ENCODE results near the gene CYP2C9.
"Not testable (repeated sequence)": the region's sequence is repeated elsewhere in the genome, so short reads cannot be mapped to it uniquely, and the experiment has no call there.

CYP2C9 gene

DNA sequence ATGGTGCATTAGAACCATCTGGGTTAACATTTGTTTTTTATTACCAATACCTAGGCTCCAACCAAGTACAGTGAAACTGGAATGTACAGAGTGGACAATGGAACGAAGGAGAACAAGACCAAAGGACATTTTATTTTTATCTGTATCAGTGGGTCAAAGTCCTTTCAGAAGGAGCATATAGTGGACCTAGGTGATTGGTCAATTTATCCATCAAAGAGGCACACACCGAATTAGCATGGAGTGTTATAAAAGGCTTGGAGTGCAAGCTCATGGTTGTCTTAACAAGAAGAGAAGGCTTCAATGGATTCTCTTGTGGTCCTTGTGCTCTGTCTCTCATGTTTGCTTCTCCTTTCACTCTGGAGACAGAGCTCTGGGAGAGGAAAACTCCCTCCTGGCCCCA, at the start of gene CYP2C9:
CYP2C9 (plus strand) TSS at position 276 of the 400 bp plus-strand sequence; CDS start at position 301, 25 bp downstream.
- FAIRE-seq = no peak

- no peak for FAIRE-seq
These were observed 49.3 kb upstream of the CYP2C9 start for GRCh38 chr10:94889123-94889522.

DNA sequence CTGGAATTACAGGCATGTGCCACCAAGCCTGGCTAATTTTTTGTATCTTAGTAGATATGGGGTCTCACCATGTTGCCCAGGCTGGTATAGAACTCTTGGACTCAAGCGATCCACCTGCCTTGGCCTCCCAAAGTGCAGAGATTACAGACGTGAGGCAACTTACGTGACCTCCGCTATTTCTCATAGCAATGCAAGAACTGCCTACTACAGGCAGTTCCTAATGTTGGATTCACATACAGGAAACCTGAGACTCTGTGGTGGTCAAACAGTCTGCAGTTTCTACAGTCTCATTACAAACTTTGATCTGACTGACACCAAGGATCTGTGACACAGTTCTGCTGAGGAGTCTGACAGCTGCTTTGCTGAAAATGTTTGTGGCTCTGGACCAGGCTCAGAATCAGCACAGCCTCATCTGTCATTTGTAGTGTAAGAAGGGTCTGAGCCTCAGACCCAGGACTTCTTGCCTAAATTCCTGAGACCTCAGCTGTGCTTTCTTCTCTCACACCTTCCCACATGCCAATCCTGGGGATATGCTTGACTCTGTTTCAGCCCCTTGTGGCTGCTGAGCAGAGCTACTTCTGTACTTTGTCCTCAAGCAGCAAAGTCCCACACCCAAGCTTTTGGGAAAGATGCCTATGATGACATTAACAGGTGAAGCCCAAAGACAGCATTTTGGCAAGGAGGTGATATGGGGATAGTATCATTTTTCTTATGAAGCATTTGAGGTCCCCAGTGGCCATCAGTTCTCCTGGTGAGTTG, 48.0 kb upstream of the CYP2C9 start:
- no peak for FAIRE-seq

DNA sequence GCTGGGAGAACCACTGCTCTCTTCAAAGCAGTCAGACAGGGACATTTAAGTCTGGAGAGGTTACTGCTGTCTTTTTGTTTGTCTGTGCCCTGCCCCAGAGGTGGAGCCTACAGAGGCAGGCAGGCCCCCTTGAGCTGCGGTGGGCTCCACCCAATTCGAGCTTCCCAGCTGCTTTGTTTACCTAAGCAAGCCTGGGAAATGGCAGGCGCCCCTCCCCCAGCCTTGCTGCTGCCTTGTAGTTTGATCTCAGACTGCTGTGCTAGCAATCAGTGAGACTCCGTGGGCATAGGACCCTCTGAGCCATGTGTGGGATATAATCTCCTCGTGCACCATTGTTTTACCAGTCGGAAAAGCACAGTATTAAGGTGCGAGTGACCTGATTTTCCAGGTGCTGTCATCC, 40.0 kb upstream of the CYP2C9 start:
- not testable (repeated sequence) for FAIRE-seq

- FAIRE-seq = no peak
These were observed 36.4 kb upstream of the CYP2C9 start for GRCh38 chr10:94902080-94902479.

DNA sequence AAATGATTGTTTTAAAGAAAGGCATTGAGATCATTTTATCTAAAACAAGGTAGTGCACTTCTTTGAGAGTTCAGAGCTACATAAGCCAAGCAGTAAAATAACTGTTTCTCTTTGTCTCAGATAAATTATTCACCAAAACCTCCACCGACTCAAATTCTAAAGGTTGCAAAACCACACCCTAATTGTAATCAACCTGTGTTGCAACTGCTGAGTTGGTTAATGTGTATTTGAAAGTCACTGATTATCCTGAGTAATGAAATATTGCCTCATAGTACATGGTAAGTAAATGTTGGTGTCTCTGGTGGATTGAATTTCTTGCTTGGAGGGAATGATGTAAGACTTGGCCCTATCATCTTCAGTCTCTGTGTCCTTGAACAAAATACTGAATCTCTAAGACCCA, 35.9 kb upstream of the CYP2C9 start:
- no peak for FAIRE-seq

DNA sequence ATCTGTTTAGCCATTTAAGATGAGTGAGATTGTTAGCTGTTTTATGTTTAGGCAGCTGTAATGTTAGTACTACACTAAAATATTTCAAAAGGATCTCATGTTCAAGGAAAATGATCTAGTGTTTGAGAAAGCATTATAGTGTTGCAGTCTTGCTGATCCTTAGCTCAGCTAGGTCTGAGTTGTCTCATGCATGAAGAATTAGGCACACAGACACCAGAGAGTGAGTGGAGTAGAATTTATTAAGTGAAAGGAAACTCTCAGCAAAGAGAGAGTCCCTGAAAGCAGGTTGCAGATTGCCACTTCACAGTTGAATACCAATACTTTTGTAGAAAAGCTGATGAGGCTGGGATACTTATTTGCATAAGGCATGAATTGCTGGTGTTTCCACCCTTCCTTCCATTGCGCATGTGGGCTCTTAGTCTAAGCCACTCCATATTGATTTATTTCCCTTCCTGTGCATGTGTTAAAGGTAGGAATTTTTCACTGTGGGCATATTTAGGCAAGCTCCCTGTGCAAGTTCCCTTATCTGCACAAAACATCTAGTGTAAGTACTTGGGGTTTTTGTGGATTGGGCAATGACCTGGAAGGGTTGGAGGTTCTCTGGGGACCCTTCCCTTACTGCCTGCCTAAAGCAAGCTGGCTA, 33.8 kb upstream of the CYP2C9 start:
- not testable (repeated sequence) for FAIRE-seq

- FAIRE-seq = no peak
These were observed 22.0 kb upstream of the CYP2C9 start for GRCh38 chr10:94916423-94916822.

- no peak for FAIRE-seq
These were observed 1.7 kb upstream of the CYP2C9 start for GRCh38 chr10:94936721-94937120.

DNA sequence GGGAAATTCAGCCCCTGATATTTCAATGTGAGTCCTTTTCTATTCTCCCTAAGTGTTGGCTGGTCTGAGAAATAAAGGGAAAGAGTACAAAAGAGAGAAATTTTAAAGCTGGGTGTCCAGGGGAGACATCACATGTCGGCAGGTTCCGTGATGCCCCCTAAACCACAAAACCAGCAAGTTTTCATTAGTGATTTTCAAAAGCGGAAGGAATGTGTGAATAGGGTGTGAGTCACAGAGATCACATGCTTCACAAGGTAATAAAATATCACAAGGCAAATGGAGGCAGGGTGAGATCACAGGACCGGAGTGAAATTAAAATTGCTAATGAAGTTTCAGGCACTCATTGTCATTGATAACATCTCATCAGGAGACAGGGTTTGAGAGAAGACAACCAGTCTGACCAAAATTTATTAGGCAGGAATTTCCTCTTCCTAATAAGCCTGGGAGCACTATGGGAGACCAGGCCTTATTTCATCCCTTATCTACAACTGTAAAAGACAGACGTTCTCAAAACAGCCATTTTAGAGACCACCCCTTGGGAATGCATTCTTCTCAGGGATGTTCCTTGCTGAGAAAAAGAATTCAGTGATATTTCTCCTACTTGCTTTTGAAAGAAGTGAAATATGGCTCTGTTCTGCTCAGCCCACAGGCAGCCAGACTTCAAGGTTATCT, 5.1 kb downstream of the CYP2C9 start:
- FAIRE-seq = not testable (repeated sequence)

DNA sequence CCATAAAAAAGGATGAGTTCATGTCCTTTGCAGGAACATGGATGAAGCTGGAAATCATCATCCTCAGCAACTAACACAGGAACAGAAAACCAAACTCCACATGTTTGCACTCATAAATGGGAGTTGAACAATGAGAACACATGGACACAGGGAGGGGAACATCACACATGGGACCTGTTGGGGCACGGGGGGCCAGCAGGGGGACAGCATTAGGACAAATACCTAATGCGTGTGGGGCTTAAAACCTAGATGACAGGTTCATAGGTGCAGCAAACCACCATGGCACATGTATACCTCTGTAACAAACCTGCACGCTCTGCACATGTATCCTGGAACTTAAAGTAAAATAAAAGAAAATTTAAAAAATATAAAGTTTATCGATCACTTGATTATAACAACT, 7.7 kb downstream of the CYP2C9 start:
- FAIRE-seq = not testable (repeated sequence)

DNA sequence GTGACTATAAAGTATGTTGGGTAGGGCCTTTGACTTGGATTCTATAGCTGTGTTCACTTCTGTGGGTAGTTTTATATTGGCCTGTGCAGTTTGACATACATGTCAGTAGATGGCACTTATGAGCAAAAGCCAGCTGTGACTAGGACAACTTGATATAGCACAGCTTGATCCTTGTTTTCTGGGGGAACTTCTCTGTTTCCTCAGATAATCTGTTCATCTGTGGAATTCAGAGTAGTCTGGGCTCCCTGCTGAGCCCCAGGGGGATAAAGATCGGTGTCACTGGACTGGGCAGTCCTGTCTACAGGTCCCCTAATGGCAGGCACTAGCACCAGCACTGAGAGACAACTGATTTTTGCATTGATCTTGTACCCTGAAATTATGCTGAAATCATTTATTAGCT, 25.4 kb downstream of the CYP2C9 start:
- FAIRE-seq = no peak

- FAIRE-seq = no peak
These were observed 45.1 kb downstream of the CYP2C9 start for GRCh38 chr10:94983555-94983954.

- no peak for FAIRE-seq
These were observed 50.7 kb downstream of the CYP2C9 start for GRCh38 chr10:94989192-94989591.

- FAIRE-seq = no peak
These were observed 52.9 kb downstream of the CYP2C9 start for GRCh38 chr10:94991243-94991888.

DNA sequence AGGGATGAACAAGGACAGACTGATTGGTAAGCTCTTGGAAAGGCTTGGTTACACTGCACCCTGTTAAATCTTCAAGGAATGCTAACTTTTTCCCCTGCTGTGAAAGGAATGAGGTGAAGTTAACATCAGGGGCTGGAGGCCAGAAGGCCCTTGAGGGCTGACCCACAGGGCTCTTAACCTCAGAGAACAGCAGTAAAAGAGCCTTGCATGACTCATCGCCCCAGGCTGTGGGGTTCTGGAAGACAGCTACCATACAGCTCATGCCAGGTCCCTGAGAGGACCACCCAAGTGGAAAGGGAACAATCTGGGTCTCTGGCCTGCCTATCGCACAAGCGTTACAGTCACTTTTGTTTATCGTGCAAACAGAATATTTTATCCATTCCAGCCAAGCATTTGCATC, 54.4 kb downstream of the CYP2C9 start:
- no peak for FAIRE-seq

DNA sequence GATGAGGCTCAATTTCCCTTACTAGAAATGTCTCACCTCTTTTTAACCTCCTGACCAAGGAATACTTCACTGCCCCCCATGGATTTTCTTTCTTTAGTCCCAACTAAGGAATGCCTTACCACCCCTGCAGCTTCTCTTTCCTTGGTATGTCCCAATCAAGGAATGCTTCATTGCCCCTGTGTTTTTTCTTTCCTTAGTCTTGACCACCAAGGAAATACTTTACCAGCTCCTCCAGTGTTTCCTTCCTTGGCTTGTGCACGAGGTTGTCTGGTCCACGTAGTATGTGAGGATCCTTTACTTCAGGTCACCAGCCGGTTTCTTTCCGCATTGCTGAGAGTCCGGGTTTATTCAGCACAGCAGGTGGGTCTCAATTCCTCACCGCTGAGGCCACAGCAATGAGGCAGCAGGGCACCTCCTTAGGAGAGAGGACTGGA, 59.3 kb downstream of the CYP2C9 start:
- no peak for FAIRE-seq

DNA sequence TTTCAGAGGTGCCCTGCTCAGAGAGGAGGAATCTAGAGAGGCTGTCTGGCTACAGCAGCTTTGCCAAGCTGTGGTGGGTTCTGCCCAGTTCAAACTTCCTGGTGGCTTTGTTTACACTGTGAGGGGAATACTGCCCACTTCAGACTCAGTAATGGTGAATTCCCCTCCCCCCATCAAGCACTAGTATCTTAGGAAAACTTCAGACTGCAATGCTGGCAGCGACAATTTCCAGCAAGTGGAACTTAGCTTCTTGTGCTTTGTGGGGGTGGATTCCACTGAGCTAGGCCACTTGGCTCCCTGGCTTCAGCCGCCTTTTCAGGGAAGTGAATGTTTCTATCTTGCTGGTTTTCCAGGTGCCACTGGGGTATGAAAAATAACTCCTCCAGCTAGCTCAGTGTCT, 88.0 kb downstream of the CYP2C9 start:
- FAIRE-seq = no peak

DNA sequence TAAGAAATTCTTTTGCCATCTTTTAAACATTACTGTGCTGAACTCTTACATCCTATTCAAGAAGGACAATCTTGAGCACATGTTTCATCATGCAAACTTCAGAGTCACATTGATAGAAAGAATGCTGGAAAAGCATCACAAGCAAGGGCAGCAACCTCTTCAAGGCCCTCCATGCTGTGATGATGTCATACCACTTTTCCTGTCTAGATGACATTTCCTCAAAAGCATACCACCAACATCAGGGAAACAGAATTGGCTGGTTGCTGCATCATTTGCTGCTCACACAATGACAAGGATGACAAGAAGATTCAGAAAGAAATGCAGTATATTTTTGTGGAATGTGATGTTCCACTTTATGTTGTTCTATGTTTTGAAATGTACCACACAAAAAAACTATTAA, 93.2 kb downstream of the CYP2C9 start:
- no peak for FAIRE-seq

GRCh38 chr10:95034401-95034800, 95.9 kb downstream of the CYP2C9 start:
- no peak for FAIRE-seq

DNA sequence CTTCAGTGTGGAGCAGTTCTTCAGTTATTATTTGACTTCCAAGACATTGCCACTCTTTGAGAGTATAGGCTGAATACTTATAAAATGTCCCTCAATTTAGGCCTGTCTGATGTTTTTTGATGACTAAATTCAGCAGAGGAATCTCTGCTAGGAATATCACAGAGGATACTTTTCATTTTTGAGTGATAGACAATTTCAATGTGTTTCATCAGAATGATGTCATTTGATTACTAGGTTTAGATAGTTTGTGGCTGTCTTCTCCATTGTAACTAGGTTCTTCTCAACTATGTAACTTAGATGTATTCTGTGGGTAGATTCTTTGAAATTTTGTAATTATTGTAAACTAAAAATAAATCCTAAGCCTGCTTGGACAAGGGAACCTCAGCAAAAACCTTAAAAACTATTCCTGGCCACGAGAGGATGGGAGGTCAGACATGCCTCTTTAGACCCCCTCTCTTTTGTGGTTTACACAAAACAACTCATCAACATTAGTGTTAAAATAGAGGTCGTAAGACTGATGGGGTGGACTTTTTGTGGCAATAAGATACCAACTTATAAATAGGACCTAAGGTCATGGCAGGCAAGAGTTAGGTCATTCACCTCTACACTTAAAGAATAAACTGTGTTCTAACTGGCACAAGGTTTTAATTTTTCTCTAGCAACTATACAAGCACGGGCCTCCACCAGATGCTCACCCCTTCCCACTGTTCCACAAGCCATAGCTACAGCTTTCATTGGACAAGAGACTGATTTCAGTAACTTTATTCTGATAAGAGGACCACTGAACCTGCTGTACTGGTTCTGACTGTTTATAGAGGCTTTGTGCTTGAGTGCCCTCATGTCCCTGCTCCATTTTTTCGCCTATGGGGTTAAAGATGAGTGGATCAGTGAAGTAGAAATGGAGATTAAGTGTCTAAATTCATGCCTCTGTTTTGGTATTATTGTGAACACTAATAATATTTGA, 97.2 kb downstream of the CYP2C9 start:
- FAIRE-seq = no peak

DNA sequence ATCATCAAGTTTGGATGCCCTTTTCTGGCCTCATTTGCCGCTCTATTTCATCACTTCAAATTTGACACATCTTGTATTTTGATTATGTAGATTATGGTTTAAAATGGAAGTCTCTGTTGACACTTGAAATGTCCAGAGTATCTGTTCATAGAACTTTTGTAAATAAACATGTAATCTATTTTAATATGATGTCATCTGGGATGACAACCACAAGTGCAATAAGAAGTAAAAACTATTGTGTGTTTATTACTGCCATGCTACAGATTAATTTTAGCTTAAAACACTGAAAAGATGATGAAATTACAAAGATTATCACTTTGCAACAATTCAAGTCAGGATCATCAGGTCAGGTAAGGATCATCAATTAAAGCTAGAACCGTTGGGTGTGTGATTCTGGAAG, 100.8 kb downstream of the CYP2C9 start:
- no peak for FAIRE-seq
